Breast epithelium (tissue), 3 donors: Measurements from ENCODE around the gene GOLGA6D.

Experiments
- POLR2A ChIP-seq: fragments of 450-650 bp; IDR thresholded peaks from one replicate; pipeline ENCODE4 v1.6.1; 2016; ENCODE audit warnings: antibody characterized with exemption, mild to moderate bottlenecking, moderate library complexity
- TF ChIP-seq, protein P1 (sequence below), 3 donors: fragments of 450-650 bp; IDR thresholded peaks; one replicate each; pipeline ENCODE4 v1.5.1; 2016 to 2017; ENCODE audit warnings: antibody characterized with exemption in 3 of 3, mild to moderate bottlenecking in 3 of 3, moderate library complexity in 3 of 3

DNA sequence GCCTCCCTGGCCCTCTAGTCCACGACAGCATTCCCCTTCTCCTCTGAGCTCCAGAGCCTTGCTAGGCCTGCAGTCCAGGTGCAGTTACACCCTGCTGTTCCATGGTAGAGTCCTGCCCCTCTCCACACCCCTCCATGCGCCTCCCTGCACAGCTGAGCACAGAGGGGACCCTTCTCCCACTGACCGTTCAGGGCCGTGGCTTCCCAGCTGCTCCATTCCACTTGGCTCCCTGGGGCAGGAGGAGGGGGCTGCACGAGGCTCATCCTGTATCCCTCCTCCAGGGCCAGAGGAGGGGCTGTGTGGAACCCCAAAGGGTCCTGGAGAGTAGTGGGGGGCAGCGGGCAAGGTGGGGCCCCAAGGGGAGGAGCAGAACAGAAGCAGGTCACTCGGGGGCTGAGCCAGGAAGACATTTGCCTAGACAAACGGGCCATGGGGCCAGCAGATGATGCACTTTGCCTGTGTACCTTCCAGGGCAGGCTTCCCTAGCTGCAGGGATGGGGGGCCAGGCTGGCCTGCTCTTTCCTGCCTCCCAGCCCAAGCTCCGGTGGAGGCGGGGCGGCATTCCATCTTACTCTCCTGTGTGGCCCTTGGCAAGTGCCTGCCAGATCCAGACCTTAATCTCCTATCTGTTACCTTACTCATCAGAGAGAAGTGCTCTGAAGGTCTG is 45.2 kb upstream of the GOLGA6D start:
- TF ChIP-seq, protein P1, sequence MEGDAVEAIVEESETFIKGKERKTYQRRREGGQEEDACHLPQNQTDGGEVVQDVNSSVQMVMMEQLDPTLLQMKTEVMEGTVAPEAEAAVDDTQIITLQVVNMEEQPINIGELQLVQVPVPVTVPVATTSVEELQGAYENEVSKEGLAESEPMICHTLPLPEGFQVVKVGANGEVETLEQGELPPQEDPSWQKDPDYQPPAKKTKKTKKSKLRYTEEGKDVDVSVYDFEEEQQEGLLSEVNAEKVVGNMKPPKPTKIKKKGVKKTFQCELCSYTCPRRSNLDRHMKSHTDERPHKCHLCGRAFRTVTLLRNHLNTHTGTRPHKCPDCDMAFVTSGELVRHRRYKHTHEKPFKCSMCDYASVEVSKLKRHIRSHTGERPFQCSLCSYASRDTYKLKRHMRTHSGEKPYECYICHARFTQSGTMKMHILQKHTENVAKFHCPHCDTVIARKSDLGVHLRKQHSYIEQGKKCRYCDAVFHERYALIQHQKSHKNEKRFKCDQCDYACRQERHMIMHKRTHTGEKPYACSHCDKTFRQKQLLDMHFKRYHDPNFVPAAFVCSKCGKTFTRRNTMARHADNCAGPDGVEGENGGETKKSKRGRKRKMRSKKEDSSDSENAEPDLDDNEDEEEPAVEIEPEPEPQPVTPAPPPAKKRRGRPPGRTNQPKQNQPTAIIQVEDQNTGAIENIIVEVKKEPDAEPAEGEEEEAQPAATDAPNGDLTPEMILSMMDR (IDR thresholded peaks at IDR 0.05) = no peak
- TF ChIP-seq POLR2A = no peak
